ENCODE measurements around the gene APH1B.
"Not testable (repeated sequence)": the region's sequence is repeated elsewhere in the genome, so short reads cannot be mapped to it uniquely, and the experiment has no call there.

The APH1B gene

GRCh38 chr15:63294359-63294758, 17.0 kb downstream of the APH1B start:
- FAIRE-seq (no peak), DNase-seq (ENCODE audit: low spot score) (no peak)

- no peak for DNase-seq (ENCODE audit: low spot score)
- no peak for FAIRE-seq
Measured at GRCh38 chr15:63295341-63295740, 17.9 kb downstream of the APH1B start.

GRCh38 chr15:63296195-63296594, 18.8 kb downstream of the APH1B start:
- FAIRE-seq: no peak
- DNase-seq (ENCODE audit: low spot score): no peak

GRCh38 chr15:63299943-63300575, 22.7 kb downstream of the APH1B start:
- FAIRE-seq (no peak), DNase-seq (ENCODE audit: low spot score) (no peak)

- DNase-seq (ENCODE audit: low spot score): no peak
- no peak for FAIRE-seq
Measured at GRCh38 chr15:63301088-63301487, 23.7 kb downstream of the APH1B start.

- FAIRE-seq (no peak), DNase-seq (ENCODE audit: low spot score) (no peak)
Measured at GRCh38 chr15:63305260-63305659, 27.9 kb downstream of the APH1B start.

GRCh38 chr15:63306492-63307073, 29.2 kb downstream of the APH1B start:
- no peak for DNase-seq (ENCODE audit: low spot score)
- FAIRE-seq: no peak

GRCh38 chr15:63308491-63308890, 31.1 kb downstream of the APH1B start:
- FAIRE-seq (no peak), DNase-seq (ENCODE audit: low spot score) (no peak)

GRCh38 chr15:63308947-63309346, 31.5 kb downstream of the APH1B start:
- DNase-seq (ENCODE audit: low spot score) (no peak), FAIRE-seq (no peak)

- FAIRE-seq (no peak), DNase-seq (ENCODE audit: low spot score) (no peak)
Measured at GRCh38 chr15:63310646-63311045, 33.2 kb downstream of the APH1B start.

- DNase-seq (ENCODE audit: low spot score) (no peak), FAIRE-seq (no peak)
Measured at GRCh38 chr15:63312286-63312685, 34.9 kb downstream of the APH1B start.

- FAIRE-seq (no peak), DNase-seq (ENCODE audit: low spot score) (no peak)
Measured at GRCh38 chr15:63313825-63314224, 36.4 kb downstream of the APH1B start.

- DNase-seq (ENCODE audit: low spot score) (no peak), FAIRE-seq (no peak)
Measured at GRCh38 chr15:63314409-63314808, 37.0 kb downstream of the APH1B start.

GRCh38 chr15:63318344-63318743, 40.9 kb downstream of the APH1B start:
- FAIRE-seq: no peak
- DNase-seq (ENCODE audit: low spot score): no peak

- DNase-seq (ENCODE audit: low spot score) (no peak), FAIRE-seq (no peak)
Measured at GRCh38 chr15:63319065-63319464, 41.7 kb downstream of the APH1B start.

- not testable (repeated sequence) for DNase-seq (ENCODE audit: low spot score); FAIRE-seq
Measured at GRCh38 chr15:63320446-63320845, 43.0 kb downstream of the APH1B start.

GRCh38 chr15:63320981-63321380, 43.6 kb downstream of the APH1B start:
- not testable (repeated sequence) for DNase-seq (ENCODE audit: low spot score); FAIRE-seq

GRCh38 chr15:63321462-63321861, 44.1 kb downstream of the APH1B start:
- FAIRE-seq (no peak), DNase-seq (ENCODE audit: low spot score) (no peak)

- FAIRE-seq: no peak
- DNase-seq (ENCODE audit: low spot score): no peak
Measured at GRCh38 chr15:63322541-63322940, 45.1 kb downstream of the APH1B start.

- FAIRE-seq (no peak), DNase-seq (ENCODE audit: low spot score) (no peak)
Measured at GRCh38 chr15:63323798-63324563, 46.6 kb downstream of the APH1B start.

- DNase-seq (ENCODE audit: low spot score) (no peak), FAIRE-seq (no peak)
Measured at GRCh38 chr15:63324770-63325169, 47.4 kb downstream of the APH1B start.

- DNase-seq (ENCODE audit: low spot score) (no peak), FAIRE-seq (no peak)
Measured at GRCh38 chr15:63327648-63328421, 50.4 kb downstream of the APH1B start.

Measured in RCC 7860 (cell line).